Peyer's patch (tissue), 4 donors: Measurements from ENCODE around the gene LEAP2.

ENCODE experiments used
- POLR2A ChIP-seq, 2 donors: fragments of 450-650 bp; IDR thresholded peaks; one replicate each; pipeline ENCODE4 v1.5.1; 2017; ENCODE audit warnings: antibody characterized with exemption in 2 of 2, mild to moderate bottlenecking in 2 of 2, moderate library complexity in 2 of 2
- TF ChIP-seq, protein P1 (sequence below), 6 experiments: fragments of 450-650 bp in 4 of 6; fragments of 200-600 bp in 2 of 6; sonication (generic) in 1 of 6; IDR thresholded peaks; one replicate each; pipeline ENCODE4 v1.5.1; 2017 to 2019; ENCODE audit warnings: antibody characterized with exemption in 6 of 6, mild to moderate bottlenecking in 3 of 6, moderate library complexity in 1 of 6

DNA sequence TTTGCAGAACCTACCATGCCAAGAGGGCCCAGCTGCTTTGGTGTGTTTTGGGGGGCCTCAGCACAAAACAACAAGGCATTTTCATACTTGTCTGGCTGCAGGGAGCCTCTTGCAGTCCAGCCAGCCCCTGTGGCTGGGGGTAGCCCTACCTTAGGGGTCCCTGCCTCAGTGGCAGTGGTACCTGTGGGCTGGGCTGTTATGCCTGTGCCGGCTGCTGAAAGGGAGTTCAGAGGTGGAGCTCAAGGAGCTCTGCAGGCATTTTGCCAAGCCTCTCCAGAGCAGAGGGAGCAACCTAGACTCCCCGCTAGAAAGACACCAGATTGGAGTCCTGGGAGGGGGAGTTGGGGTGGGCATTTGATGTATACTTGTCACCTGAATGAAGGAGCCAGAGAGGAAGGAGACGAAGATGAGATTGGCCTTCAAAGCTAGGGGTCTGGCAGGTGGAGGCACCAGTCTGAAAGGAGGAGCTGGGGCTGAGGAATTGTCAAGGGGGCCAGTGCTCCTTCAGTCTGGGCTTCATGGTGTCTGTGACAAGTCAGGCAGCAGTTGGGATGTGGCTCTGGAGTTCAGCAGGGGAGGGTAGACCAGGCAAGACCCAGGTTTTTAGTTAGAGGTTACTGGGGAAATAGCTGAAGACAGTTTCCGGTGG, 44.5 kb upstream of the LEAP2 start:
- TF ChIP-seq, protein P1, sequence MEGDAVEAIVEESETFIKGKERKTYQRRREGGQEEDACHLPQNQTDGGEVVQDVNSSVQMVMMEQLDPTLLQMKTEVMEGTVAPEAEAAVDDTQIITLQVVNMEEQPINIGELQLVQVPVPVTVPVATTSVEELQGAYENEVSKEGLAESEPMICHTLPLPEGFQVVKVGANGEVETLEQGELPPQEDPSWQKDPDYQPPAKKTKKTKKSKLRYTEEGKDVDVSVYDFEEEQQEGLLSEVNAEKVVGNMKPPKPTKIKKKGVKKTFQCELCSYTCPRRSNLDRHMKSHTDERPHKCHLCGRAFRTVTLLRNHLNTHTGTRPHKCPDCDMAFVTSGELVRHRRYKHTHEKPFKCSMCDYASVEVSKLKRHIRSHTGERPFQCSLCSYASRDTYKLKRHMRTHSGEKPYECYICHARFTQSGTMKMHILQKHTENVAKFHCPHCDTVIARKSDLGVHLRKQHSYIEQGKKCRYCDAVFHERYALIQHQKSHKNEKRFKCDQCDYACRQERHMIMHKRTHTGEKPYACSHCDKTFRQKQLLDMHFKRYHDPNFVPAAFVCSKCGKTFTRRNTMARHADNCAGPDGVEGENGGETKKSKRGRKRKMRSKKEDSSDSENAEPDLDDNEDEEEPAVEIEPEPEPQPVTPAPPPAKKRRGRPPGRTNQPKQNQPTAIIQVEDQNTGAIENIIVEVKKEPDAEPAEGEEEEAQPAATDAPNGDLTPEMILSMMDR (IDR thresholded peaks at IDR 0.05) = no peak
- no peak for TF ChIP-seq POLR2A (IDR thresholded peaks at IDR 0.05)
